ENCODE data around the gene STUM.

- no peak for TF ChIP-seq CTCF (IDR thresholded peaks at IDR 0.05)
- no peak for TF ChIP-seq POLR2A (IDR thresholded peaks at IDR 0.05)
Observed at GRCh38 chr1:226531360-226532093, 17.0 kb upstream of the STUM start.

All from right lobe of liver (tissue), 4 donors.